GM19238 (cell line): ENCODE results near the gene DPYD.

Source experiments
- DNase-seq: peaks from one replicate; pipeline ENCODE4 v3.0.0; 2011; ENCODE audit warnings: low spot score; ENCODE audit not compliant: insufficient read length

Gene DPYD

DNA sequence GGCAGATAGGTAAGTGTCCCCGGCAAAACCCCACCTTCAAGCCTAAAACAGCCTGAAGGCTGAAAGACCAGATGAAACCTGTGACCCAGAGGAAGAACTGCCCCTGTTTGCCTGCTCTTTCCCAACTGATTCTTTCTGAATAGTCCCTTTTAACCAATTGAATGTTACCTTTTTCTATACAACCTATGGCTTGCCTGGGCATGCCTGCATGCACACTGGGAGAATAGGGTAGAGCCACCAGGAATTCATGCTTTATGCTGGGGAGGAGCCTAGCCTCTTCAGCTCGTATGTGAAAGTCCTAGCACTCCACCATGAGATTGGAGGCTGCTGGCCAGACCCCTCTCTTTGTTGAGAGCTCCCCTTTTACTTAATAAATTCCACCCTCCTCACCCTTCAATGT, 859.2 kb downstream of the DPYD start:
- DNase-seq, result no peak

DNA sequence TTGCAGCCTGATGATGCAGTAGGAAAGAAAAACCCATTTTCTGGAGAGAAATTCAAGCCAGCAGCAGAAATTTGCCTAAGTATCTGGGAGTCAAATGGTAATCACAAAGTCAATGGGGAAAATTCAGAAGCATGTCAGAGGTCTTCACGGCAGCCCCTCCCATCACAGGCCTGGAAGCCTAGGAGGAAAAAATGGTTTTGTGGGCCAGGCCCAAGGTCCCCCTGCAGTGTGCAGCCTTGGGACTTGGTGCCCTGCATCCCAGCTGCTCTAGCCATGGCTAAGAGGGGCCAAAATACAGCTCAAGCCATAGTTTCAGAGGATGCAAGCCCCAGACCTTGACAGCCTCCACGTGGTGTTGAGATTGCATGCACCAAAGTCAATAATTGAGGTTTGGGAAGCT, 864.4 kb downstream of the DPYD start:
- DNase-seq, result no peak

DNA sequence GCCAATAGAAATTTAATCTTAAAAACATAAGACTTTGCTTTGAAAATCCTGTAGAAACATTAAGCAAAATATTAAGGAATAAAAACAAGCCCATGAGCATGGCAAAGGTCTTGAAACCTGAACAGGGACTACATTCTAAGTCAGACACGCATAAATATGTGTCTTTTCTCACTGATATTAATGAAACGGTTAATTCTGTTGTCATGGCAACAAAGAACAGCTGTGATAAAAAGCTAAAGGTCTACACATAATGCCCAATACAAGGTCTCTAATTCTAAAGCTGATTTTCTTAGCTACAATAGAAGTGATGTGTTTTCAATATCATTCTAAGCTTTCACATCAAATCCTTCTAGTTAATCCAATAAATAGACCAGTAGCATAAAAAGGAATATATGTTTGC, 867.6 kb downstream of the DPYD start:
- DNase-seq, result no peak

DNA sequence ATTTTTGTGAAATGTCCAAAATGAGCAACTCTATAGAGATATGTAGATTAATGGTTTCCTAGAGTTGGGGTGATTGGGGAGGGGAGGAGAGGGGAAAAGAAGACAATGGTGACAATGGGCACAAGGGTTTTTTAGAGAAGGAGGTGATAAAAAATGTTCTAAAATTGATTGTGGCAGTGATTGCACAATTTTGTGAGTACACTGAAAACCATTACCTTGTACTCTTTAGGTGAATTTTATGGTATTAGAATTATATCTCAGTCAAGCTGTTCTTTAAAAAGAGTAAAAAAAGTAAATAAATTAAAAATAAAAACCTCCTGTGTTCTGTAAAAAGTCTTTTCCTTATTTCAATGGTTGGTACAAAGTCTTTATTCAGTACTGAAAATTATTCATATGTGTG, 869.0 kb downstream of the DPYD start:
- no peak for DNase-seq

DNA sequence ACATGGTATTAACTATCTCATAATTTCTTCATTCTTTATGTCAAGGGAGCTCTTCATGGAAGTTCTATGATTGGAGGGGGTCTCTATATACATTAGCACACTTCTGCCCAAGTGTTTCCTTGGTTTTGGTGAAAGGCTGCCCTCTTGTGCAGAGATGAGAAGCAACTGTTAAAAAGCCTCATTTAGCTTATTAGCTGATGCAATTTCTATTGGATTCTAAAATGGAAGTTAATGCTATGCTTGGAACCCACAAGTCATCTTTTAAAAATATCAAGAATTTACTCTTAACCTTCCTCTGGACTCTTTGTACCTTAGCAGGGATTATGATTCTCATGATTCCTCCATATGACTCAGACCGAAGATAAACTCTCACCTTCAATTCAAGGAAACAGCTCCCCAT, 870.3 kb downstream of the DPYD start:
- DNase-seq, result no peak

DNA sequence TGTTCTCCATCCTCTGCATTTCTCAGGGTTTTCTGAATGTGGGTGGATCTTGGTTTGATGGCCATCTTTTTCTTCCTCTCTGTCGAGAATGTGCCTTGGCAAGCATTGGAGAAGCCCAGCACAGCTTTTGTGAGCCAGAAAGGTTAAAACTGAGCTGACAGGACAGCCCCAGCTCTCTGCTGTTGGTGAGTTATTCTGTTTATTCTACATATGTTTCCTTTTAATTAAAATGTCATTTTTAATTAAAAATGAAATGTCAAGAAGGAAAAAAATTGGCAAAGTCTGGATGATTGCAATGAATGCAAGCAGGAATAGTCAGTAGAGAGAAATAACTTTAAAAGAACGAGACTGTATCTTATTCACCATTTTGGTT, 873.4 kb downstream of the DPYD start:
- DNase-seq, result no peak

DNA sequence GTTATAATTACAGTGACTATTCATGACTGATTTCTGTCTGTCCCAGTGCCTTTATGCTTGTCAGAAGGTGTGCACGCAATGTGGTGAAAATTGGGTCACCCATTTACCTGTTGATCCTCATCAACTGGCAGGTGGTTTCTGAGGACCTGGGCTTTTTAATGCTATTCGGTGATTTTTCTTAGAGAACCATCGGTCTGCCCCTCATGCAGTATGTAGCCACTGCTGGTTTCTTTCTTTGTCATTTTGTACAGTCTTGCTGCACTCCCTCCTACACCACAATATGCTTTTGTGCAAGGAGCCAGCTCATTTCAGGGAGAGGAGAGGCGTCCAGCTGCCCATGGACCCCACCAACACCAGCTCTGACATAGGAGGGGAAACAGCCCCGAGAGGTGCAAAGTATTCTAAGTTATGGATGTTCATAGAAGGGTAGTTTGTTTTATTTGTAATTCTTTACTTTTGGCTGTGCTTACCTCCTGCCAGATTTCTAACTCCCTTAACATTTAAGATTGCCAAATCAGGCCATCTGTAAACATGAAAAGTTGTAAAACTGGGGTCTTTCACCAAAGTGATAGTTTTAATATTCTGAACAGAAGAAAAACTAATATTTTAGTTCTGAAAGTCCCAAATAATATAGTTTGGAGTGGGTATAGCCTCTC, 873.9 kb downstream of the DPYD start:
- DNase-seq, result no peak

DNA sequence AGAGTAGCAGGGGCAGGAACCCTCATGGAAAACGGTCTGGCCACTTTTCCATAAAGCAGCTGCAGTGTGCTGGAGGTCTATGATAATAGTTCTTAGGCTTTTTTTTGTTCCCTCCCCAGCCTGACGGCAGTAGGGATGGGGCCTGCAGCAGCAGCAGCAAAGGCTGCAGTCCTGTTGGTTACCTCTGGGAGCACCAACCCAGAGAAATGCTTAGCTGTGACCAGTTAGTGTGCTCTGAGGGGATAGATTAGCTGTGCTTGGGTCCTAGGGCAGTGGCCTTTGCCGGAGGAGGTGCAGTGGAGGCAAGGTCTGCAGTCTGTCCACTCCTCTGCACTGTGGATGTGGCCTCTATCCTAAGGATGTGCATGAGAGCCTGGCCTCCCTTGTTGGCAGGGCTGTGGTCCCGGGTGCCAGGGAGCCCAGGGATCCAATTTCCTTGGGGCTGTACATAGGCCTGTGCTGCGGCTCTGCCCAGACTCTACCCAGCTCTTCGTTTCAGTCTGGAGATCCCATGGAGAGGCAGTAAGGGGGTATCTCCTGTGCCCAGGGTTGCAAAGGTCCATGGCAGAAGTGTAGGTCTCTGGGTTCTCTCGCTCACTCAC, 876.6 kb downstream of the DPYD start:
- no peak for DNase-seq

DNA sequence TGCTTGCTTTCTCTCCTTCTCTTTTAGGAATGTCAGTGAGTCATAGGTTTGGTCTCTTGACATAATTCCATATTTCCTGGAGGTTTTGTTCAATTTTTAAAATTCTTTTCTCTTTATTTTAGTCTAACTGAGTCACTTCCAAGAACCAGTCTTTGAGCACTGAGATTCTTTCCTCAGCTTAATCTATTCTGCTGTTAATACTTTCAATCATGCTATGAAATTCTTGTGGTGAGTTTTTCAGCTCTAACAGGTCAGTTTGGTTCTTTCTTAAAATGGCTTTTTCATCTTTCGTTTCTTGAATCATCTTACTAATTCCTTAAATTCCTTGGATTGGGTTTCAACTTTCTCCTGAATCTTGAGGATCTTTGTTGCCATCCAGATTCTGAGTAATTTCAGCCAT, 878.3 kb downstream of the DPYD start:
- no peak for DNase-seq

DNA sequence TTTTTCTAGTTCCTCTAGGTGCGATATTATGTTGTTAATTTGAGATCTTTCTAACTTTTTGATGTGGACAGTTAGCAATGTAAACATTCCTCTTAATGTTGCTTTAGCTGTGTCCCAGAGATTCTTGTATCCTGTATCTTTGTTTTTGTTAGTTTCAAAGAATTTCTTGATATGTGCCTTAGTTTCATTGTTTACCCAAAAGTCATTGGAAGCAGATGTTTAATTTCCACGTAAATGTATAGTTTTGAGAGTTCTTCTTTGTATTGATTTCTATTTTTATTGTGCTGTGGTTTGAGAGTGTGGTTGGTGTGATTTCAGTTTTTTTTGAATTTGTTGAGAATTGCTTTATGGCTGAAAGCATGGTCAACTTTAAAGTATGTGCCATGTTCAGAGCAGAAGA, 879.8 kb downstream of the DPYD start:
- DNase-seq, result no peak

DNA sequence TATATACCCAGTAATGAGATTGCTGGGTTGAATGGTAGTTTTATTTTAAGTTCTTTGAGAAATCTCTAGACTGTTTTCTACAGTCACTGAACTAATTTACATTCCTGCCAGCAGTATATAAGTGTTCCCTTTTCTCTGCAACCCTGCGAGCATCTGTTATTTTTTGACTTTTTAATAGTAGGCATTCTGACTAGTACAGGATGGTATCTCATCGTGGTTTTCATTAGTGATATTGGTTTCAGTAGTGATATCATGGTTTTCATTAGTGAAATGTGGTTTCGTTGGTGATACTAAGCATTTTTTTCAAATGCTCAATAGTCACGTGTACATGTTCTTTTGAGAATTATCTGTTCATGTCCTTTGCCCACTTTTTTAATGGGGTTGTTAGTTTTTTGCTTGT, 882.4 kb downstream of the DPYD start:
- DNase-seq, result no peak

DNA sequence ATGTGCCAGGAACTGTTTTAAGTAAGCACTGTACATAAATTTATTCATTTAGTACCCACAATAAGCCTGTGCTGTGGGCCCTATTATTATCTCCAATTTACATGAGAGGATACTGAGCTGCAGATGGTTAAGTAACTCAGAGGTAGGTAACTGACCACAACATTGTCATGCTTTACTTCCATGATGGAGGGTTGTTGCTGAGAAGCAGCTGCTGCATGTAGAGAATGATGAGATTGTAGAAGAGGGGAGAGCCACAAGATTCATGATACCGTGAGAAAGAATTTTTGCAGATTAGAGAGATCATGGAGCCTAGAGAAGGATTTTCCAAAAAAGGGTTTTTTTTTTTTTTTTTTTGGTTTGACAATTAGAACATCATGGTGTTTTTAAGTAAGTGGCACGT, 886.2 kb downstream of the DPYD start:
- DNase-seq, result no peak

DNA sequence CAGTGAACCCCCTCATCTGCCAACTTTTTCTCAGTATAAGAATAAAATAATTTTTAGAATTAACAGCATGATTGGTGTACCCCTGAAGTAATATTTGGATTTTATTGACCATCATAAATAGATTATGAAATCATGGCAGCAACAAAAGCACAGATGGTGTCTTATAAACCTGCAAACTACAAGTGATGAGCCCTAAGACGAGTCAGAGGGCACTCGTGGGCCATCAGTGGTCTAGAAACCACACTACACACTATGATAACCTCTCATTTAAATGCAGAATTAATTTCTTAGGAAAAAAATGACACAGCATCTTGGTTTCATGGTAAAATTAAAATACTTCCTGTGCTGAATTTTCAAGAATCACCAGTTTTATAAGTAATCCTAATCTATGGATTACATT, 886.9 kb downstream of the DPYD start:
- DNase-seq, result no peak
